ENCODE data around the gene CCT3.

CCT3 gene

DNA sequence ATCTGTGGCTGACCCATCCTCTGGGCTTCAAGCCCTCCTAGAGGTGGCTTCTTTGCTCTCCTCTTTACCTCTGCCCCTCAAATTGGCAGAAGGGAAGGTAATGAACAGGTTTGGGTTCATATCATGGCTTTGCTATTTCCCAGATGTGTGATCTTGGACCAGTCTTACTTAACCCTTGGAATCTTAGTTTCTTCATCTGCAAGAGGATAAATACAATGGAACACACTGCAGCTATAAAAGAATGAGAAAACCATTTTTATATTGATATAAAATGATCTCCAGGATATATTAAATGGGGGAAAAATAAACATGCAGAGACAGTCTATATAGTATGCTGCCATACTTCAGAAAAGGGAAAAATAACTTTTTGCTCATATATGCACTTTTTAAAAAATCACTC lies 48.2 kb downstream of the CCT3 start:
- H3K4me3 ChIP-seq (ENCODE audit: low read depth, low read length): no peak overlapping the region
- in situ Hi-C loops (cut with HindIII; ENCODE audit: low sequenced_read_pairs): no loop called here
- no peak for DNase-seq (ENCODE audit: low read depth, low spot score)
- TF ChIP-seq, protein P1, sequence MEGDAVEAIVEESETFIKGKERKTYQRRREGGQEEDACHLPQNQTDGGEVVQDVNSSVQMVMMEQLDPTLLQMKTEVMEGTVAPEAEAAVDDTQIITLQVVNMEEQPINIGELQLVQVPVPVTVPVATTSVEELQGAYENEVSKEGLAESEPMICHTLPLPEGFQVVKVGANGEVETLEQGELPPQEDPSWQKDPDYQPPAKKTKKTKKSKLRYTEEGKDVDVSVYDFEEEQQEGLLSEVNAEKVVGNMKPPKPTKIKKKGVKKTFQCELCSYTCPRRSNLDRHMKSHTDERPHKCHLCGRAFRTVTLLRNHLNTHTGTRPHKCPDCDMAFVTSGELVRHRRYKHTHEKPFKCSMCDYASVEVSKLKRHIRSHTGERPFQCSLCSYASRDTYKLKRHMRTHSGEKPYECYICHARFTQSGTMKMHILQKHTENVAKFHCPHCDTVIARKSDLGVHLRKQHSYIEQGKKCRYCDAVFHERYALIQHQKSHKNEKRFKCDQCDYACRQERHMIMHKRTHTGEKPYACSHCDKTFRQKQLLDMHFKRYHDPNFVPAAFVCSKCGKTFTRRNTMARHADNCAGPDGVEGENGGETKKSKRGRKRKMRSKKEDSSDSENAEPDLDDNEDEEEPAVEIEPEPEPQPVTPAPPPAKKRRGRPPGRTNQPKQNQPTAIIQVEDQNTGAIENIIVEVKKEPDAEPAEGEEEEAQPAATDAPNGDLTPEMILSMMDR (IDR thresholded peaks at IDR 0.05; ENCODE audit: low read depth, low read length): no peak

DNA sequence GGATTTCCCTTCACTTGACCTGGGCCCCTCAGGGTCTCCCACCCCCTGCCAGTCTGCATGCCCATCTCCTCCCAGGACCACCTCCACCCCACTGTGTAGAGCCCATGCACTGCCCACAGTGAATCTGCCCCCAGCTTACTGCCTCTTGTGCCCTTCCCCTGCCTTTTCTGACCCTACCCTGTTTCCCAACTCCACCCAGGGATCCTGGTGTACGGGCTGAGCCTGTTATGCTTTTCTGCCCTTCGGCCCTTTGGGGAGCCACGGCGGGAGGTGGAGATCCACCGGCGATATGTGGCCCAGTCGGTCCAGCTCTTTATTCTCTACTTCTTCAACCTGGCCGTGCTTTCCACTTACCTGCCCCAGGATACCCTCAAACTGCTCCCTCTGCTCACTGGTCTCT lies 52.0 kb downstream of the CCT3 start:
- TF ChIP-seq, protein P1 (IDR thresholded peaks at IDR 0.05; ENCODE audit: low read depth, low read length): no peak
- in situ Hi-C loops (cut with HindIII; ENCODE audit: low sequenced_read_pairs): no loop called here
- no peak overlapping the region for H3K4me3 ChIP-seq (ENCODE audit: low read depth, low read length)
- no peak for DNase-seq (ENCODE audit: low read depth, low spot score)

DNA sequence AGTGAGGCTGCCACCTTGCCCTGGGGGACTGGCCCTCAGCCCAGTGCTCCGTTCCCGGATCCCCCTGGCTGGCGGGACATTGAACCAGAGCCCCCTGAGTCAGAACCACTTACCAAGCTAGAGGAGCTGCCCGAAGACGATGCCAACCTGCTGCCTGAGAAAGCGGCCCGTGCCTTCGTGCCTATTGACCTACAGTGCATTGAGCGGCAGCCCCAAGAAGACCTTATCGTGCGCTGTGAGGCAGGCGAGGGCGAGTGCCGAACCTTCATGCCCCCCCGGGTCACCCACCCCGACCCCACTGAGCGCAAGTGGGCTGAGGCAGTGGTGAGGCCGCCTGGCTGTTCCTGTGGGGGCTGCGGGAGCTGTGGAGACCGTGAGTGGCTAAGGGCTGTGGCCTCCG lies 52.7 kb downstream of the CCT3 start:
- in situ Hi-C loops (cut with HindIII; ENCODE audit: low sequenced_read_pairs): no loop called here
- TF ChIP-seq, protein P1 (IDR thresholded peaks at IDR 0.05; ENCODE audit: low read depth, low read length): no peak
- no peak overlapping the region for H3K4me3 ChIP-seq (ENCODE audit: low read depth, low read length)
- no peak for DNase-seq (ENCODE audit: low read depth, low spot score)

DNA sequence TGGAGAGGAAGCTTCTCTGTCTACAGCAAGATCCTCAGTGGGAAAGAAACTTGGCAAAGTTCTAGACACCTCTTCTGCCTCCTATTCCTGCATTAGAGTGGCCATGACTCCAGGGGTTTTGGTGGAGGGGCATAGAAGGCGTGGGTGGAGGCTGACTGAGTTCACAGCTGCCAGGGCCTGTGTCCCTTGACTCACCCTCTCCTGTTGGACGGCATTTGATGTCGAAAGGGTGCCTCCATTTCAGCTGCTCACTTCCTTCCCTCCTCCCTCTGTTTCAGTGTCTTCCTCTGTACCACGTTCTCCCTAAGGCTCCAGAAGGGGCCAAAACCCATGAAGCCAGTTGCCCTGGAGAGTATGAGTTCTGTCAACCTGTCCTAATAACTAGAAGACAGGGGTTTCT lies 53.3 kb downstream of the CCT3 start:
- TF ChIP-seq, protein P1 (IDR thresholded peaks at IDR 0.05; ENCODE audit: low read depth, low read length): no peak
- DNase-seq (ENCODE audit: low read depth, low spot score): no peak
- H3K4me3 ChIP-seq (ENCODE audit: low read depth, low read length): no peak overlapping the region
- in situ Hi-C loops (cut with HindIII; ENCODE audit: low sequenced_read_pairs): no loop called here

DNA sequence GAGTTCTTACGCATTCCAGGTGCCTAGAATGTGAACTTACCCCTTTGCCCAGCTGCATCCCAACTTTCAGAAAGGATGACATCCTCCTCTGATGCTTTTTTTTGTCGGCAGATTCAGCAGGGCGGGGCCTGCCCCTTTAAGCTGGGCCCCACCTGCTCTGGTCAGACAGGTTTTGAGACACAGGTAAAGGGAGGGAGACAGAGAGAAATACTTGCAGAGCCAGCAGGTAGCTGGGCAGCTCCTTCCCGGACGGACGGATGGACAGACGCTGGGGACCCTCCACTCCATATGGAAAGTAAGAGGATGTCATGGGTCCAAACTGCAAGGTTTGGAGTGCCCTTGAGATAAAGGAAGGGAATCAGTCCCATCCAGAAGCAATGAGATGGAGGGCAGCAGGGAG lies 54.0 kb downstream of the CCT3 start, which contains the start of gene TMEM79:
TMEM79 (plus strand) TSS at position 214 of the 400 bp plus-strand sequence. CDS start 902 bp downstream, outside the sequence.
- TF ChIP-seq, protein P1 (IDR thresholded peaks at IDR 0.05; ENCODE audit: low read depth, low read length): no peak

DNA sequence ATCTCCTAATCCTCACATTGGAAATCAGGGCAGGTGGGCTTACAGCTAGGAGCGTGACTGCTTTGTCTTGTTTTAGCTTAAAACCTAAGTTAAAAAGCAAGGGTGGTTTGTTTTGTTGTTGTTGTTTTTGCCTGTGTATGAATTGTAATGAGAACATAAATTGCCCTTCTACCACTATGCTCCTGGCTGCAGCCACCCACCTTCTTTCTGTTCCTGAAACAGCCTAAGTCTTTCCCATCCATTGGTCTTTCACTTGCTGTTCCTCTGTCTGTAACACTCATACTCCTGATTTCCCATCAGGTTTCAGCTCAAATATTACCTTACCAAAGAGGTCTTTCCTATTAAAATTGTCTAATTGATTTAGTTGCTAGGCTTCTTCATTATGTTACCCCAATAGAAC lies 54.6 kb downstream of the CCT3 start:
- TF ChIP-seq, protein P1 (IDR thresholded peaks at IDR 0.05; ENCODE audit: low read depth, low read length): no peak
- no peak for DNase-seq (ENCODE audit: low read depth, low spot score)
- peak overlapping the region; percentile 90 for H3K4me3 ChIP-seq (ENCODE audit: low read depth, low read length)
- in situ Hi-C loops (cut with HindIII; ENCODE audit: low sequenced_read_pairs): no loop called here

More for the DNA sequence above, 54.0 kb downstream of the CCT3 start, which contains the start of gene TMEM79:
- in situ Hi-C loops (cut with HindIII; ENCODE audit: low sequenced_read_pairs): no loop called here
- DNase-seq (ENCODE audit: low read depth, low spot score): no peak
- peak within 1 kb of the TSS; percentile 90 for H3K4me3 ChIP-seq (ENCODE audit: low read depth, low read length)

Data from astrocyte of the spinal cord (primary cell).